Activated naive CD8-positive, alpha-beta T cell treated with anti-CD3 and anti-CD28 coated beads, Interleukin-2, amount 50 U/mL, for 24 hours (primary cell): Measurements from ENCODE around the gene GPR35.
"Not testable (repeated sequence)": the region's sequence is repeated elsewhere in the genome, so short reads cannot be mapped to it uniquely, and the experiment has no call there.

Experiments
- ATAC-seq: fragments of 150-1000 bp; cut with Tn5 transposase; one replicate; pipeline ENCODE4 v1.10.0; 2021
- DNase-seq: peaks from one replicate; pipeline ENCODE4 v3.0.0; 2021
- H3K27ac Mint-ChIP-seq: one replicate; pipeline ENCODE4 v1.8.0; 2021; ENCODE audit warnings: mild to moderate bottlenecking, mixed read lengths
- H3K27me3 Mint-ChIP-seq: one replicate; pipeline ENCODE4 v1.8.0; 2021; ENCODE audit warnings: mixed read lengths
- H3K36me3 Mint-ChIP-seq: one replicate; pipeline ENCODE4 v1.8.0; 2021; ENCODE audit warnings: low read depth, mixed read lengths
- H3K4me1 Mint-ChIP-seq: one replicate; pipeline ENCODE4 v1.8.0; 2021; ENCODE audit warnings: mixed read lengths
- H3K4me3 Mint-ChIP-seq: one replicate; pipeline ENCODE4 v1.8.0; 2021; ENCODE audit warnings: mild to moderate bottlenecking, moderate library complexity, mixed read lengths
- H3K9me3 Mint-ChIP-seq: one replicate; pipeline ENCODE4 v1.8.0; 2021; ENCODE audit warnings: mixed read lengths

GPR35 gene

DNA sequence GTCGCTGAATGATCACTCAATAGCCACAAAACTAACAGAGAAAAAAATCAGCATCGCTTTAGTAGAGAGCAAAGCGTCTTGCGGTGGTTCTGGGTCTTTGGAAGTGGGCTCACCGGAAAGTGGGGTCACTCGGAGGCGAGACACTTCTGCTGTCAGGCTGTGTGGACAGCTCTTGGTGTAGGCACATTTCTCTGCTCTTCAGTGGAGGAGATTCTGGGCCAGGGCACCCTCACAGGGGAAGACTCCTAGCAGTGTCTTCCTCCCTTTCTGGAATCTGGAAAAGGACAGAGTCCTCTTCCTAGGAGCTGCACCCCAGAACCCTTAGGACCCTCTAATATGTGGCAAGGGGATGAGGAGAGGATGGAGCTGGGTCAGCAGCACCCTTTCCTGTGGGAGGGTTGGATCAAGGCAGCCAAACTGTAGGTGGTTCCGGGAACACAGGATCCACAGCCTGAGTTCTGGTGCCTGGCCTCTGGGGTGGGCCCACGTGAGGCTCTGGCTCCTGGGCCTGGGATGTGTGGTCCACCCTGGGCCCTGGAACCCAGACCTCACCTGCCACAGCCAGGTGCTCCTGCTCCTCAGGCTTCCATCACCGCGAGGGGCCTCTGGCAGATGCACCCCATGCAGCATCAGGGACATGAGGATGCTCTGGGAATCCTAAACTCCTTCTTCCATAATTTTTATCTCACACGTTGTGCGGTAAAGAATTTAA lies 25.1 kb downstream of the GPR35 start:
- Mint-ChIP-seq H3K36me3 (no peaks in the 10 kb centered on the region), H3K9me3 (no peaks in the 10 kb centered on the region), H3K4me1 (peaks cover 7% of the 10 kb centered on the region), H3K4me3 (no peak overlapping the region), H3K27ac (no peak overlapping the region), H3K27me3 (peaks cover 38% of the 10 kb centered on the region)
- DNase-seq (no peak), ATAC-seq (no peak)

DNA sequence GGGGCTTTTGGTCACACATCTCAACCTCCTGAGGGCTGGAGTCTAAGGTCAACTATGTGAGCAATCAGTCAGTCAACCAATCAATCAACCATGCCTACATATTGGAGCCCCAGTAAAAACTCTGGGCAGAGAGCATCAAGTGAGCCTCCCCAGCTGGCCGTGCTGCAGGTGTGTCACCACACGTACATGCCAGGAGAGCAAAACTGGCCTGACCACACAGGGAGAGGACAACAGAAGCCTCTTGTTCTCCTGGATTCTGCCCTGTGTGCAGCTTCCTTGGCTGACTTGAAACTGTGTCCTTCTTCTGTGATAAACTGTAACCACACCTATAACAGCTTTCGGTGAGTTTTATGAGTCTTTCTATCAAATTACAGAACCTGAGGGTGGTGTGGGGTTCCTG lies 25.9 kb downstream of the GPR35 start:
- DNase-seq (no peak), ATAC-seq (no peak)
- Mint-ChIP-seq H3K27ac (no peak overlapping the region), H3K9me3 (no peaks in the 10 kb centered on the region), H3K27me3 (peaks cover 38% of the 10 kb centered on the region), H3K36me3 (no peaks in the 10 kb centered on the region), H3K4me1 (peaks cover 9% of the 10 kb centered on the region), H3K4me3 (no peak overlapping the region)

DNA sequence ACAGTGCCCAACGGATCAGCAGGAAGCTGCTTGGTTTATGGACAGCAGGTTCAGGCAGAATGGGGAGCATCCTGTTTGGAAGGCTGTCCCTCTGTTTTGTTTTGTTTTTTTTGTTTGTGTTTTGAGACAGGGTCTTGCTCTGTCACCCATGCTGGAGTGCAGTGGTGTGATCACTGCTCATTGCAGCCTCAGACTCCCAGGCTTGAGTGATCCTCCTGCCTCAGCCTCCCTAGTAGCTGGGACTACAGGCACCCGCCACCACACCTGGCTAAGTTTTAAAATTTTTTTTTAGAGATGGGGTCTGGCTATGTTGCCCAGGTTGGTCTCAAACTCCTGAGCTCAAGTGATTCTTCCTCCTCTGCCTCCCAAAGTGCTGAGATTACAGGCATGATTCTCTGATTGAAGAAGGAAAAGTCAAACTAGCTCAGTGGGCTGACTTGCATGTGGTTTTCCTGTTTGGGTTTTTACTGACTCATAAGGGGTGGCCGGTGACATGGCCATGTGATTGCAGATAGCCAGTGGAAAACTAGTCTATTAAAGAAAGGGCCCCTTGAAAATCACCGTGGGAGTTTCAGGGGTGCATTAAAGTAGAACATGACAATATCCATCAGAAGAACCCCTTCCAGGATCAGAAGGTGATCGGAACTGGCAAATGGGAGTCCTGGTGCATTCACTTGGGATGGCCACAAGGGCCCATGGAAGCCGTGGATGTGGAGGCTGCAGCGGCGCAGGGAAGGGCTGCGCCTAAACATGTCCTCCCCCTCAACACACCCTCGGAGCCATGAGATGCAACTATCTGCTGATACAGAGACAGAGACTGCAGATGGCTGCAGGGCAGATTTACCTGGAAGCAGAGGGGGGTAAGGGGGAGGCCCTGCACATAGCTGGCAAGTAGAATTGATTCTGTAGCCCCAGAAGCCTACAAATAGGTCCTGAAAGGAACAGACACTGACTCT lies 30.9 kb downstream of the GPR35 start:
- Mint-ChIP-seq H3K9me3 (no peaks in the 10 kb centered on the region), H3K4me3 (no peak overlapping the region), H3K4me1 (peaks cover 12% of the 10 kb centered on the region), H3K27me3 (peaks cover 32% of the 10 kb centered on the region), H3K27ac (no peak overlapping the region), H3K36me3 (no peaks in the 10 kb centered on the region)
- ATAC-seq (peak; percentile 65), DNase-seq (peak; percentile 16)

DNA sequence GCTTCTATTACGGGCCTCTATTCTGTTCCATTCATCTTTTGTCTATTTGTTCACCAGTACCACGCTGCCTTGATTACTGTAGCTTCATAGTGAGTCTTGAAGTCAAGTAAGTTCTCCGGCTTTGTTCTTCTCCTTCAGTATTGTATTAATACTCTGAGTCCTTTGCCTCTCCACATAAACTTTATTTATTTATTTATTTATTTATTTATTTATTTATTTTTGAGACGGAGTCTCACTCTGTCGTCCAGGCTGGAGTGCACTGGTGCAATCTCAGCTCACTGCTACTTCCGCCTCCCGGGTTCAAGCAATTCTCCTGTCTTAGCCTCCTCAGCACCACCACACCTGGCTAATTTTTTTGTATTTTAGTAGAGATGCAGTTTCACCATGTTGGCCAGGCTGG lies 34.6 kb downstream of the GPR35 start:
- not testable (repeated sequence) for H3K4me3 Mint-ChIP-seq
- H3K27me3 Mint-ChIP-seq, result peaks cover 26% of the 10 kb centered on the region

DNA sequence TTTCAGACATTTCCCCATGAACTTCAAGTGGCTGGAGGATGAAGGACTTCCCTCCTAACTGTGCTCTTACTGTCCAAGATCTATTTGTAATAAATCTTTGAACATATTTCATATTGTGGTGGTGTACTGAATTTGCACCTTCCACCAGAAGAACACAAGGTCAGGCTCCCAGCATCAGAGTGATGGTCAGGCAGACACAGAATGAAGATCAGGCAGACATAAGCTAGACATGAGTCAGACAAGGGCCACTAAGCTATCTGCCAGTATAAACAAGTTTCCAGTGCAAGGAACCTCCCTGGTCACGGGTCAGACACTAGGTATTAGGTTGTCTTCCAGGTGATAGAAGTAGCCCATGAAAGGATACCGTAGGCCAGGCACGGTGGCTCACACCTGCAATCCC lies 37.4 kb downstream of the GPR35 start:
- Mint-ChIP-seq H3K4me1 (no peaks in the 10 kb centered on the region), H3K27ac (no peak overlapping the region), H3K36me3 (no peaks in the 10 kb centered on the region), H3K4me3 (no peak overlapping the region), H3K27me3 (peaks cover 27% of the 10 kb centered on the region), H3K9me3 (peaks cover 14% of the 10 kb centered on the region)
- no peak for ATAC-seq
- no peak for DNase-seq

More for the DNA sequence above, 34.6 kb downstream of the GPR35 start:
- ATAC-seq, DNase-seq, H3K36me3 Mint-ChIP-seq, H3K27ac Mint-ChIP-seq, H3K9me3 Mint-ChIP-seq: not testable (repeated sequence)
- H3K4me1 Mint-ChIP-seq, result peaks cover 11% of the 10 kb centered on the region

DNA sequence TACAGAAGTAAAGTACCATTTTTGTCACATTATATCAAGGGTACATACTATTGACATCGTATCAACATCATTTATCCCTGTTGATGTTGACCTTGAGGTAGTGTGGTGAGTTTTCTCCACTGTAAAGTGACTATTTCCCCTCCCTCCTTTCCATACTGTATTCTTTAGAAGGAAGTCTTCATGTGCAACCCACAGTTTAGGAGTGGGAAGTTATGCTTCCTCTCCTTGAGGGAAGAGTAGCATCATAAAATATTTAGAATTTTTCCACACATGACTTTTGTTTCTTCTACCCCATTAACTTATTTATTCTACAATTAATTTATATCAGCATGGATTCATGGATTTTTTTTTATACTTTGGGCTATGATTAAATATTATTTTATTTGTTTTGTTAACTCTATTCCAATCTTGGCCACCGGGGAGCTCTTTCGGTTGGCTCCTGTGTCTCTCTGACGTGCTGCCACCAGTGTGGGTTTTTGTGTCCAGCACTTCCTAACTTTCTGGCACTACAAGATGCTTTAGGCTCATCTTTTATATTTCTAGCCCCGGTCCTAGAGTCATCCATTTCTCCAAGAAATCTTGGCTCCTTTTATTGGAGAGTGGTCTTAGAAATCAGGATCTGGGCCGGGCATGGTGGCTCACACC lies 38.4 kb downstream of the GPR35 start:
- no peaks in the 10 kb centered on the region for H3K4me1 Mint-ChIP-seq
- no peaks in the 10 kb centered on the region for H3K36me3 Mint-ChIP-seq
- H3K27ac Mint-ChIP-seq, result no peak overlapping the region
- ATAC-seq, result no peak
- no peak for DNase-seq
- peaks cover 14% of the 10 kb centered on the region for H3K9me3 Mint-ChIP-seq
- no peak overlapping the region for H3K4me3 Mint-ChIP-seq
- peaks cover 29% of the 10 kb centered on the region for H3K27me3 Mint-ChIP-seq

DNA sequence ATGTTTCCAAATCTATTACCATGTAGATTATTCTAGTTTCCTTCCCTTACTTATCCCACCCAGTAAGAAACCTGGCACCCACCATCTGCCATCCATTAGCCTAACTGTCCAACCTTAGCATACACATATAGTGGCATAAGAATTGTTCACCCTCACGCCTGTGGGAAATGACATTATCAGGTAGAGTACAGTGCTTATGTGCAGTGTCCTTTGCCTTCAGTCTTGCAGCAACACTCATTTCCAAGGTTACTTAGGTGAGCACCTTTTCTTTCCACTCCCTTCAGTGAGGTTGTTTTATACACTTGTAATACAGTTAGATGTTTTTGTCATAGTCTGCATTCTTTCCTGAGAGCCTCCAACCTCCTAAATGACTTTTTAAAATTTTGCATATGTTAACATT lies 39.3 kb downstream of the GPR35 start:
- peaks cover 14% of the 10 kb centered on the region for H3K9me3 Mint-ChIP-seq
- peaks cover 26% of the 10 kb centered on the region for H3K27me3 Mint-ChIP-seq
- ATAC-seq, result no peak
- H3K27ac Mint-ChIP-seq, result no peak overlapping the region
- H3K4me1 Mint-ChIP-seq, result no peaks in the 10 kb centered on the region
- DNase-seq, result no peak
- no peaks in the 10 kb centered on the region for H3K36me3 Mint-ChIP-seq
- H3K4me3 Mint-ChIP-seq, result no peak overlapping the region

DNA sequence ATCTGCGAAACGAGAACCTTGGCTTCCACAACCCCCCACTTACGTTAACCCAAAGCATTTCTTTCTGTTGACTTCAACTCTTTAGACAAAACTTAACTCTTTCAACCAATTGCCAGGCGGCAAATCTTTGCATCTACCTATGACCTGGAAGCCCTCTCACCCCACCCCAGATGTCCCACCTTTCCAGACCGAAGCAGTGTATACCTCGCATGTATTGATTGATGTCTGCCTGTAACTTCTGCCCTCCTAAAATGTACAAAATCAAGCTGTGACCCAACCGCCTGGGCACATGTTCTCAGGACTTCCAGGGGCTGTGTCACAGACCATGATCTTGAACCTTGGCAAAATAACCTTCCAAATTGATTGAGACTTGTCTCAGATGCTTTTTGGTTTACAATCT lies 45.1 kb downstream of the GPR35 start:
- peaks cover 4% of the 10 kb centered on the region for H3K9me3 Mint-ChIP-seq
- DNase-seq, result no peak
- no peak for ATAC-seq
- no peaks in the 10 kb centered on the region for H3K4me1 Mint-ChIP-seq
- H3K27ac Mint-ChIP-seq, result no peak overlapping the region
- H3K27me3 Mint-ChIP-seq, result peaks cover 34% of the 10 kb centered on the region
- H3K4me3 Mint-ChIP-seq, result no peak overlapping the region
- H3K36me3 Mint-ChIP-seq, result no peaks in the 10 kb centered on the region

DNA sequence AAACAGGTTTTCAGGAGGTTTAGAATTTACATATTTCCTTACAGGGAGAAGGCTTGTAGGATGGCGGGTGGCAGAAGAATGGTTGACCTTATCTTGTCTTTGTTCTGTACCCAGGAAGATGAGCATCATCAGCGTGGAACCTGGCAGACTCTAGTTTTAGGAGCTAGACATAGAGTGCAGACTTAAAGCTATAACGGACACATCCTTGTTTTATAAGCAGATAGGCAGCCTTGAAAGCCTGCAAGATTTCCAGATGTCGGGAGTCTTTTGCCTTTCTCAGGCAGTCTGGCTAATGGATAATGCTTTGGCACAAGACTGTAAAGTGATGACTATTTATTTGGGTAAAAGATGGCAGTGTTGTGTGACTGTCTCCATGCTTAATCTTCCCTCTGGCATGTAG lies 45.7 kb downstream of the GPR35 start:
- Mint-ChIP-seq H3K4me3 (no peak overlapping the region), H3K9me3 (peaks cover 2% of the 10 kb centered on the region), H3K36me3 (no peaks in the 10 kb centered on the region), H3K27ac (no peak overlapping the region), H3K27me3 (peaks cover 33% of the 10 kb centered on the region), H3K4me1 (no peaks in the 10 kb centered on the region)
- DNase-seq, result no peak
- no peak for ATAC-seq

DNA sequence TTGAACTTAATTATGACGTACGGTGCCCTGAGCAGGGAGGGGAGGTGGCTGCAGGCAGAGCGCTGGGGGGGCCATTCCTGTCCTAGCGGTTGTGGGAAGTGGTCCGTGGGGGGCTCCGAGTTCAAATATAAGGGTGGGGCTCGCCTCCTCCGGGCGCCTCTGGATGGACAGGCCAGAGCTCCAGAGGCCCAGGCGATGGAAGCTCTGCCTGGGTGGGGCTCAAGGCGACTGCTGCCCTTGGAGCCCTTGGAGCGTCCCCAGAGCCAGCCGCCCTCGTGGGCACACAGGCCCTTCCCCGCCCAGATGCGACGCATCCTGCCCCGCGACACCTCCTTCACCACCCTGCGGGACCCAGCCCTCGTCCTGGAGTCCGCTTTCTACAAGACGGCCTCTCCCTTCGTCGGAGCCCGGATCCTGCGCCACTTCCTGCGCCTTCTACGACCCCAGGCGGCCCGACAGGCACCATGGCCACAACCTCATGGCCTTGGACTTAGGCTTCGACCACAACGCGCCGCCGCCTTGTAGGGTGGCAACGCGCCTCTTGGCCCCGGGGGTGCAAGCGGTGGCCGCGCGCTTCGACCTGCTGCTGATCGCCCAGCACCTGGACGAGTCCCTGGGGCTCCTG lies 46.9 kb downstream of the GPR35 start:
- Mint-ChIP-seq H3K27me3 (peaks cover 23% of the 10 kb centered on the region), H3K27ac (no peak overlapping the region), H3K4me3 (no peak overlapping the region), H3K9me3 (no peaks in the 10 kb centered on the region), H3K4me1 (no peaks in the 10 kb centered on the region), H3K36me3 (no peaks in the 10 kb centered on the region)
- no peak for ATAC-seq
- DNase-seq, result no peak

DNA sequence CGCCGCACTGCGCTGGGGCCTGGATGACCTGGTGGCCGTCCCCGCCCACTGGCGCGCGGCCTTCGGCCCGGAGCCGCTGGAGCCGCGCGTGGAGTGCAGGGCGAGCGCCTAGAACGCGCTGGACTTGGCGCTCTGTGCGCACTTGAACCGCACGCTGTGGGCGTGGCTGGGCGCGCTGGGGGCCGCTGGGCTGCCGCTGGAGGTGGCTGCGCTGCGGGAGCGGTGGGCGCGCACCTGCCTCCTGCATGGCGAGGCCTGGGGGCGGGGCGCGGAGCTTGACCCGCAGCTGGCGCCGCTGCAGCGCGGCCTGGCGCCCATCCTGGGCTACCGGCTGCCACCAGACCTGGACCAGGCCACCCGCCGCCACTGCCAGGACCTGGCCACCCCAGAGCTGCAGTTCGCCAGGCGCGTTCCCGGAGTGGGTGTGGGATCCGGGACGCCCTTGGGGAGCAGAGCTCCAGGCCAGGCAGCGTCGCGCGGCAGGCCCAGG lies 47.5 kb downstream of the GPR35 start:
- Mint-ChIP-seq H3K36me3 (no peaks in the 10 kb centered on the region), H3K4me3 (no peak overlapping the region), H3K4me1 (no peaks in the 10 kb centered on the region), H3K27ac (no peak overlapping the region), H3K27me3 (peaks cover 18% of the 10 kb centered on the region), H3K9me3 (no peaks in the 10 kb centered on the region)
- DNase-seq, result no peak
- ATAC-seq, result no peak

DNA sequence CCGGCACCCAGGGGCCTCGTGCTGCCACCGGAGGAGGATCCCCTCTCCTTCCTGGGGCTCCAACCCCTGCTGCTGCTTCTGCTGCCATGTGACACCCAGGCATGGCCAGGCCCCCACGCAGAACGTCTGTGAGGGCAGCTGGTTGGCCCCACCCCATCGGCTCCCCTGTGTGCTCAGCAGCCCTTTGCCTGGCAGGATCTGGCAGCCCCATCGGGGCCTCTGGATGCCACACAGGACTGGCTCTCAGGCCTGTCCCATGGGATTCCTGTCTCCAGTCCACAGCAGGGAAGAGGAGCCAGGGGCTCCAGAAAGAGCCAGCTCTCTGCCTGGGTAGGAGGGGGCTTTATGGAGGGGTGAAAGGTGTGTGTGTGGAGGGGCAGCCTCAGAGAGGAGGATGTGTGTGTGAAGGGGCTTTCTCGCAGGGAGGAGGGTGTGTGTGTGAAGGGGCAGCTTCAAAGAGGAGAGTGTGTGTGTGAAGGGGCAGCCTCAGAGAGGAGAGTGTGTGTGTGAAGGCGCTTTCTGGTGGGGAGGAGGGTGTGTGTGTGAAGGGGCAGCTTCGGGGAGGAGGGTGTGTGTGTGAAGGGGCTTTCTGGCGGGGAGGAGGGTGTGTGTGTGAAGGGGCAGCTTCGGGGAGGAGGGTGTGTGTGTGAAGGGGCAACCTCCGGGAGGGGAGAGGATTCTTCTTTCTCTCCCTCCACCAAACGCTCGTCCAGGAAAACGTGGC lies 49.3 kb downstream of the GPR35 start:
- not testable (repeated sequence) for H3K4me3 Mint-ChIP-seq, H3K27ac Mint-ChIP-seq, H3K9me3 Mint-ChIP-seq, H3K4me1 Mint-ChIP-seq, DNase-seq, ATAC-seq, H3K36me3 Mint-ChIP-seq
- peaks cover 13% of the 10 kb centered on the region for H3K27me3 Mint-ChIP-seq

DNA sequence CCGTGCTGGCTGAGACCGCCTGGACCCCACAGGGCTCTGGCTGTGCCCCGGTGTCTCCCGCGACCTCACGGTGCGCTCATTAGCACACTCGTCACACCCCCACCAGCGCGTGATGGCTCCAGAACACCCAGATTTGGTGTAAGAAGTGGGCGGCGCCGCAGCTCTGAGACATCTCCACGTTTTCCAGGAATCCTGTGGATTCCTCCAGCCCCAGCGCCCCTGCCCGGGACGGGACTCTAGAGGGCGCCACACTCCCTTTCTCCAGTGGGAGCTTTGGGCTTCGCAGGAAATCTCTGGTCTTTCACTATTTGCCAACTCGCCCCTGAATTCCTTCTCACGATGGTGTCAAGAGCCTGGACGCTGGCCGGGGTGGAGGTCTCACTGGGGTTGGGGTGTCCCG lies 50.1 kb downstream of the GPR35 start:
- H3K27ac Mint-ChIP-seq, ATAC-seq, H3K4me3 Mint-ChIP-seq, H3K9me3 Mint-ChIP-seq, H3K36me3 Mint-ChIP-seq, DNase-seq, H3K4me1 Mint-ChIP-seq: not testable (repeated sequence)
- peaks cover 13% of the 10 kb centered on the region for H3K27me3 Mint-ChIP-seq

DNA sequence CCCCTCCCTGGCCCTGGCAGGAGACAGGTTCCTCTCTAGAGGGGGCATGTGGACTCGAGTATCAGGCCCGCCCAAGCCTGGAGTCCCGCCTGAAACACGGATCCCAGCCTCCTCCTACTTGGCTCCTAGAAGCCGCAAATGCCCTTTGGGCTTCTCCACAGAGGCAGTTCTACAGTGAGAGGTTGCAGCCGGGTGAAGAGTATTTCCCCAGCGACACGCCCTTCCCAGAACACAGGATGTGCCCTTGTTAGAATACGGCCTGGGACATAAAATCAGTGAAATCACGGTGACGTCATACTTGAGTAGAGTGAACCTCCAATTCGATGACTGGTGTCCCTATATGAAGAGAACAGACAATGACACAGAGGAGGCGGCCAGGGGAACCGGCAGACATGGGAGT lies 52.8 kb downstream of the GPR35 start:
- not testable (repeated sequence) for H3K9me3 Mint-ChIP-seq, ATAC-seq, H3K4me1 Mint-ChIP-seq

More for the DNA sequence above, 52.8 kb downstream of the GPR35 start:
- not testable (repeated sequence) for H3K27me3 Mint-ChIP-seq, DNase-seq, H3K4me3 Mint-ChIP-seq, H3K27ac Mint-ChIP-seq, H3K36me3 Mint-ChIP-seq
